GM21723 (cell line): Measurements from ENCODE around the gene CYB5A.
"Not testable (repeated sequence)": the region's sequence is repeated elsewhere in the genome, so short reads cannot be mapped to it uniquely, and the experiment has no call there.

ENCODE experiments used
- ATAC-seq: cut with Tn5 transposase; IDR thresholded peaks from one replicate; pipeline ENCODE4 v1.9.1; 2021; ENCODE audit warnings: mild to moderate bottlenecking, moderate library complexity; ENCODE audit not compliant: unreplicated experiment

Gene CYB5A

GRCh38 chr18:74299162-74299561, 7.4 kb upstream of the CYB5A start:
- ATAC-seq, result no peak

GRCh38 chr18:74294526-74294925, 2.8 kb upstream of the CYB5A start:
- ATAC-seq, result no peak

GRCh38 chr18:74292982-74293381, 1.2 kb upstream of the CYB5A start:
- not testable (repeated sequence) for ATAC-seq

GRCh38 chr18:74292541-74292858, 737 bp upstream of the CYB5A start:
- no peak for ATAC-seq

GRCh38 chr18:74291472-74291770, 342 bp downstream of the CYB5A start:
- no peak for ATAC-seq

- ATAC-seq, result no peak
These were observed 830 bp downstream of the CYB5A start for GRCh38 chr18:74290794-74291471.

GRCh38 chr18:74290021-74290420, 1.7 kb downstream of the CYB5A start:
- no peak for ATAC-seq

- no peak for ATAC-seq
These were observed 2.6 kb downstream of the CYB5A start for GRCh38 chr18:74289137-74289536.

GRCh38 chr18:74288730-74289129, 3.0 kb downstream of the CYB5A start:
- ATAC-seq, result no peak

GRCh38 chr18:74288041-74288440, 3.7 kb downstream of the CYB5A start:
- ATAC-seq, result no peak

GRCh38 chr18:74286856-74287255, 4.9 kb downstream of the CYB5A start:
- ATAC-seq, result no peak

- ATAC-seq, result no peak
These were observed 5.5 kb downstream of the CYB5A start for GRCh38 chr18:74286106-74286855.

- not testable (repeated sequence) for ATAC-seq
These were observed 6.2 kb downstream of the CYB5A start for GRCh38 chr18:74285583-74285982.

GRCh38 chr18:74284980-74285355, 6.8 kb downstream of the CYB5A start:
- ATAC-seq, result no peak

- no peak for ATAC-seq
These were observed 7.4 kb downstream of the CYB5A start for GRCh38 chr18:74284191-74284979.

GRCh38 chr18:74283646-74284045, 8.1 kb downstream of the CYB5A start:
- ATAC-seq, result no peak

GRCh38 chr18:74282755-74283554, 8.8 kb downstream of the CYB5A start:
- no peak for ATAC-seq

GRCh38 chr18:74281980-74282754, 9.6 kb downstream of the CYB5A start:
- no peak for ATAC-seq

- no peak for ATAC-seq
These were observed 10.5 kb downstream of the CYB5A start for GRCh38 chr18:74281011-74281979.
